Astrocyte (in vitro differentiated cells and primary cell): Measurements from ENCODE around the gene RNASEH2C.

Experiments
- CTCF ChIP-seq: IDR thresholded peaks from 2 replicates; pipeline ENCODE4 v1.5.1; 2011; ENCODE audit warnings: low read depth, mild to moderate bottlenecking, inconsistent platforms, low read length, moderate library complexity; ENCODE audit not compliant: insufficient read depth
- EZH2 ChIP-seq: IDR thresholded peaks from 2 replicates; pipeline ENCODE4 v1.6.1; 2012; ENCODE audit warnings: mild to moderate bottlenecking, low read length, inconsistent platforms; ENCODE audit not compliant: insufficient read depth

DNA sequence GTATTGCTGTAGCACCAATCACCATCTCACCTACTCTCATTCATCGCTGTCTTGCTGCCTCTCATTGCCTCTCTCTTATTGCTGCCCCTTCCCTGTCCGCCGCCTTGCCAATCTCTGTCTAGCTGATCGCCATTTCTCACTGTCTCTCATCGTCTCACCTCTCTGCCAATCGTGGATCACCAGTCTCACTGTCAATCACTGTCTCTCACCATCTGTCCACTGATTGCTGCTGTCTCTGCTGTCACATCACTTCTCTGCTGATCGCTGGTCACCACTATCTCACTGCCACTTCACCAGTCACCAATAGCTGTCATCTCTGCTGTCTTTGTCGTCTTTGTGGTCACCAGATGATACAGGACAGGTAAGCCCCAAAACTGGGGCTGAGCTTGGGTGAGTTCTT, 20.6 kb upstream of the RNASEH2C start:
- no peak for TF ChIP-seq CTCF
- TF ChIP-seq EZH2 = no peak
